GM21723 (cell line): ENCODE results near the gene IGFBP4.

ENCODE experiments used
- ATAC-seq: cut with Tn5 transposase; IDR thresholded peaks from one replicate; pipeline ENCODE4 v1.9.1; 2021; ENCODE audit warnings: mild to moderate bottlenecking, moderate library complexity; ENCODE audit not compliant: unreplicated experiment

IGFBP4 gene

GRCh38 chr17:40470932-40471828 lies 27.9 kb downstream of the IGFBP4 start:
- no peak for ATAC-seq

DNA sequence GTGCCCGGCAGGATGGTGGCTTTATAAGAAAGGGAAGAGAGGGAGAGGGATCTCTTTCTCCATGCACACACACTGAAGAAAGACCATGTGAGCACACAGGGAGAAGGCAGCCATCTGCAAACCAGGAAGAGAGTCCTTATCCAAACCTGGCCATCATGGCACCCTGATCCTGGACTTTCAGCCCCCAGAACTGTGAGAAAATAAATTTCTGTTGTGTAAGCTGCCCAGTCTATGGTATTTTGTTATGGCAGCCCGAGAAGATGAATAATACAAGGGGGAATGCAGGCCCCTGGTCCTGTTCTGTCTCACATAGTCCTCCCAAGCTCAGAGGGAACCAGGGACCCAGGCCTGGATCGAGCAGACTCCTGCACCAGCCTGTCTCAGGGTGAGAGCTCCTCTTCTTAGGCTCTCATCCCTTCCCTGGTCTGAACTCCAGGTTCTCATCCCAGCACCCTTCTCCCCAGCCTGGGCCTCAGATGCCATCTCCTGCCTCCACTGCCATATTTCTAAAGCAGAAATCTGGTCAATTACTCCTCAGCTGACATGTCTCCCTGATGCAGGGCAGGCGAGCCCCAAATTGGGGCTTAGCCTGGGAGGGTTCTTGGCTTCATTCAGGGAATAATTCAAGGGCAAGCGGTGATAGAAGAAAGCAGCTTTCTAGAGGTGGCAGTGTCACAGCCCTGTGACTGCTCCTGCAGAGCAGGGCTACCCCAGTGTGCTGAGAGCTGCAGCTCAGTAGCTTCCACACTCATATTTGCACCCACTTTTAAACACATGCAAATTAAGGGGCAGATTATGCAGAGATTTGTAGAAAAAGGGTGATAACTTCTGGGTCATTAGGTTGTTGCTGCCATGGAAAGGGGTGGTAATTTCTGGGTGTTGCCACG lies 28.8 kb downstream of the IGFBP4 start:
- ATAC-seq, result no peak

- ATAC-seq, result no peak
Observed at GRCh38 chr17:40472733-40473452, 29.6 kb downstream of the IGFBP4 start.

- ATAC-seq, result no peak
Observed at GRCh38 chr17:40473573-40474365, 30.5 kb downstream of the IGFBP4 start.

DNA sequence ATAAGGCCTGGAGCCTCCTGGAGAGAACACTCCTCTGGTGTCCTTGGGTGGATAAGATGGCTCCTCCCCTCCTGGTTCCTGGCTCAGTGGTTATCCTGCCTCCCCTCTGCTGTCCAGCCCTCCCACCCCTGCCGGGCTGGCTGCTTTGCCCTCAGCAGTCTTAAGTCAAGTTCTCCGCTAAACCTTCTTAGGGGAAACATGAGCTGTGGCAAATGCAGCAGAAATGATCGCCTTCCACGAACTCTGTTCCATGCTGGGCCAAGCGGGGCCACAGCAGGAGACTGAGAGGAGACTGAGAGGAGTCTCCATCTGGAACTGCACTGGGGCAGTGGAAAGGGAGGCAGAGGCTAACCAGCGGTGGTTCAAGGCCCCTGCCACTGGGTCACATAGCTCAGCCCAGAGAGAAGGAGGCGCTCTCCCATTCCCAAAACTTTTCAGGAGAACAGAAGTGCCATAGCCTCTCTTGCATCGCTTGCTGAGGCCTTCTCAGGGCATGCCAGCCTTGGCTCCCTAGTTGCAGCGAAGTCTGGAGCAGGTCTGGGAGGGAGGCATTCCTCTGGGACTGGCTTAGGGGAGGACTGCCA lies 31.3 kb downstream of the IGFBP4 start:
- no peak for ATAC-seq

DNA sequence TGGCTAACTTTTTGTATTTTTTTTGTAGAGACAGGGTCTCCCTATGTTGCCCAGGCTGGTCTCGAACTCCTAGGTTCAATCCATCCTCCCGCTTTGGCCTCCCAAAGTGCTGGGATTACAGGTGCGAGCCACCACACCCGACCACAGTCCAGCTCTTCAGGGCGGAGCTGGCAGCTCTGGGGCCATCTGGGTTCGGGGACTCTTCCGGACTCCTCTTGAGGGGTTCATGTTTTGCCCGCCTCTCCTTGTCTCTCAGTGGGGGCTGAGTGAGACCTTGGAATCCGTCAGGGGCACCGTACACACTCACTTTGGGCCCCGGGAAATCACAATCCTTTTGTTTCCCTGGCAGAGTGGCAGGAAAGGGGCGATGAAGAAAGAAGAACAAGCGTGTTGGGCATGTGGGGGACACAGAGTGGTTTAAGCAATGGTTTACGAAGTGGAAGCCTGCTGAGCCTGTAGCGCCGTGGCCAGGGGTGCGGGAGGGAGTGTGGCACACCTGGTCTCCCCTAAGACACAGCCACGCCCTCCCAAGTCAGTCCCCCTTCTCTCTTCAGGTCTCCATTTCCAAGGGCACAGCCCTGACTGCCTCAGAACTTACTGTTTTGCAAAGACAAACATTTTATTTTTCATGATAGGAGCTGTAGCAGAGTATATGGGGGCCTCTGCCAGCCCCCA lies 32.1 kb downstream of the IGFBP4 start:
- ATAC-seq, result no peak

GRCh38 chr17:40477796-40478195 lies 34.5 kb downstream of the IGFBP4 start:
- no peak for ATAC-seq

- no peak for ATAC-seq
Observed at GRCh38 chr17:40478486-40478885, 35.2 kb downstream of the IGFBP4 start.

DNA sequence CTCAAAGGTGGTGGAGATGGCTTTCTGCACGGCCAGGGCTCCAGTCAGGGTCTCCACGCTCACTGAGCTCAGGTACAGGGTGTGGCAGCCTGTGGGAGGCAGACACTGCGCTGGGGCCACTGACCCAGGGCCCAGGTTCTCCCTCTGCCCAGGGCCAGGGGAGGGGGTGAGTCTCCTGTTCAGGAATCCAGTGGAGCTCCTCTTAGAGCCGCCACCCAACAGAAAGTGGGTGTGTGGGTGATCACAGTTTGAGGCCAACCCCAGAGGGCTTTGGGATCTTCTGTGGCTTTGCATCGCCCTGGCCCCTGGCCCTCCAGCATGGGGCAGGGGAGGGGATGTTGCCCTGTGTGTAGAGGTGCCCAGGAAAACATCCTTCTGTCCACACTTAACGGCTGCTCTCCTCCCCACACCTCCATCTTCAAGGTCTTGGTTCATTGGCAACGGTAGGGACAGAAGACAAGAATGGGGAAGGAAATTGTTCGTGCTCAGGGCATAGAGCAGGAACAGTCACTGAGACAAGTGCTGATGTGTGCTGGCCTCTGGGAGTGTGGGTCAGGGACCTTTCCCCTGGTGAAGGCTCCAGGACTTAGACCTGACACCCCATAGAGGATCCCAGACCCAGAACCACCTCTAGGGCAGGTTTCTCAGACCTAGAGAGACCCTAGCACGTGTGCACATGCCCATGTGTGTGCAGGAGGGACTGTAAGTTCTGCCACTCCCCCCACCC lies 36.7 kb downstream of the IGFBP4 start:
- no peak for ATAC-seq

- no peak for ATAC-seq
Observed at GRCh38 chr17:40480501-40481003, 37.3 kb downstream of the IGFBP4 start.

GRCh38 chr17:40481106-40481505 lies 37.9 kb downstream of the IGFBP4 start:
- no peak for ATAC-seq

DNA sequence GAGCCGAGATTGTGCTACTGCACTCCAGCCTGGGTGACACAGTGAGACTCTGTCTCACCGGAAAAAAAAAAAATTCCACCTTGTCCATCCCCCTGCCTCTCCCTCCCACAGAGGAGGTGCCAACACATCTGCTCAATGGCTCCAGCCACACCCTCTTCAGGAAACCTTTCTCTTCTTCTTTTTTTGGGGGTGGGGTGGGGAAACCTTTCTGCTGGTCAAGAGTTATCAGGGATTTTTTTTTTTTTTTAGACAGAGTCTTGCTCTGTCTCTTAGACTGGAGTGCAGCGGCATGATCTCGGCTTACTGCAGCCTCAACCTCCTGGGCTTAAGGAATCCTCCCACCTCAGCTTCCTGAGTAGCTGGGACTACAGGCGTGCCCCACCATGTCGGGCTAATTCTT lies 39.5 kb downstream of the IGFBP4 start:
- no peak for ATAC-seq

GRCh38 chr17:40483679-40484078 lies 40.4 kb downstream of the IGFBP4 start:
- ATAC-seq, result no peak

- ATAC-seq, result no peak
Observed at GRCh38 chr17:40484285-40484972, 41.2 kb downstream of the IGFBP4 start.

- no peak for ATAC-seq
Observed at GRCh38 chr17:40484973-40485530, 41.8 kb downstream of the IGFBP4 start.

DNA sequence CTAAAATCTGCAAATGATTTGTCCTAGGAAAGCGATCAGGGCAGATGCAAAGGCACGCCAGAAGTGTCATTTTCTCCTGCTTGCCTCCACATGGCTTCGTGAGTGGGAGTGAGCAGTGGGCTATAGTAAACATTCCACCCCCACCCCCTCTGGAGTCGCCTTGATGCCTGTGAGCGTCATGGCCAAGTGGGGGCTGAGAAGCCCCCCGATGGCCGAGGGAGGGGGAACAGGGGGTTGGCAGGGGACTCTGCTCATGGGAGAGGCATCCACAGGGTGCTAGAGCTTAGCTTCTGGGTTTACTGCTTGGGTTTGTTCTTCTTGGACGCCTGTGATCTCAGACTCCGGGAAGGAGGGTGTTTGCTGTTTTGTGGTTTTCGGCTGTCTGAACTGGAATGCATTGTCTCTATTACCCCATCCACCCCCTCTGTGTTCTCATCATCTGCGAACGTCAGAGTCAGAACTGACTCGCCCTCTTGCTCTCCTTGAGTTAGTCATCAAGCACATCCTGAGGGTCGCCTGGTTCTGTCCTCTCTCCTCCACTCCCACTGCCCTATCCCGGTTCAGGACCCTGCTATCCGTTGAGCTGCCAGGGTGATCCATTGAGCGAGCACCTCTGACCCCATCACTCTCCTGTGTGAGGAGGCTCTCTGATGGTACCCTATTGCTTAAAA lies 42.7 kb downstream of the IGFBP4 start:
- ATAC-seq, result no peak
